Trophoblast cell (in vitro differentiated cells and primary cell): Measurements from ENCODE around the gene IDH3G.

Experiments used
- DNase-seq, 2 donors: peaks; one replicate each; pipeline ENCODE4 v3.0.0-alpha.2; 2016
- H2AFZ ChIP-seq: 2 replicates; pipeline ENCODE4 v1.6.1; 2013; ENCODE audit warnings: low read length, moderate library complexity, mild to moderate bottlenecking; ENCODE audit not compliant: insufficient read depth, poor library complexity
- H2AK5ac ChIP-seq: 2 replicates; pipeline ENCODE4 v1.6.1; 2013; ENCODE audit warnings: mild to moderate bottlenecking, low read length
- H2BK120ac ChIP-seq: 2 replicates; pipeline ENCODE4 v1.6.1; 2013; ENCODE audit warnings: low read length, mild to moderate bottlenecking, moderate library complexity; ENCODE audit not compliant: insufficient read depth, poor library complexity
- H2BK12ac ChIP-seq: 2 replicates; pipeline ENCODE4 v1.6.1; 2013; ENCODE audit warnings: mild to moderate bottlenecking, low read length, moderate library complexity
- H2BK5ac ChIP-seq: 2 replicates; pipeline ENCODE4 v1.6.1; 2013; ENCODE audit warnings: low read length, low read depth, moderate library complexity, mild to moderate bottlenecking; ENCODE audit not compliant: poor library complexity
- H3K14ac ChIP-seq: 2 replicates; pipeline ENCODE4 v1.6.1; 2013; ENCODE audit warnings: mild to moderate bottlenecking, low read length
- H3K18ac ChIP-seq: 2 replicates; pipeline ENCODE4 v1.6.1; 2013; ENCODE audit warnings: mild to moderate bottlenecking, low read length
- H3K23ac ChIP-seq: 2 replicates; pipeline ENCODE4 v1.6.1; 2013; ENCODE audit warnings: low read length
- H3K27ac ChIP-seq: 2 replicates; pipeline ENCODE4 v1.5.1; 2013; ENCODE audit warnings: low read depth, mild to moderate bottlenecking, inconsistent platforms, low read length, moderate library complexity
- H3K27me3 ChIP-seq: 2 replicates; pipeline ENCODE4 v1.6.1; 2013; ENCODE audit warnings: inconsistent platforms, mild to moderate bottlenecking, low read length, moderate library complexity; ENCODE audit not compliant: insufficient read depth
- H3K36me3 ChIP-seq, 2 experiments: 1 replicate in 1 of 2; 2 replicates in 1 of 2; pipeline ENCODE4 v1.6.1; 2013; ENCODE audit warnings: low read length in 2 of 2, mild to moderate bottlenecking in 2 of 2, moderate library complexity in 1 of 2; ENCODE audit not compliant: insufficient read depth in 2 of 2, control insufficient read depth in 1 of 2
- H3K4ac ChIP-seq: 2 replicates; pipeline ENCODE4 v1.6.1; 2013; ENCODE audit warnings: low read depth, mild to moderate bottlenecking, low read length, moderate library complexity
- H3K4me1 ChIP-seq, 2 experiments: 1 replicate in 1 of 2; 2 replicates in 1 of 2; pipeline ENCODE4 v1.6.1; 2013; ENCODE audit warnings: low read length in 2 of 2, mild to moderate bottlenecking in 2 of 2, moderate library complexity in 1 of 2; ENCODE audit not compliant: insufficient read depth in 2 of 2, control insufficient read depth in 1 of 2
- H3K4me2 ChIP-seq: 2 replicates; pipeline ENCODE4 v1.6.1; 2013; ENCODE audit warnings: inconsistent platforms, mild to moderate bottlenecking, low read length, moderate library complexity
- H3K4me3 ChIP-seq: 2 replicates; pipeline ENCODE4 v1.5.1; 2013; ENCODE audit warnings: mild to moderate bottlenecking, low read depth, low read length, inconsistent platforms
- H3K79me1 ChIP-seq: one replicate; pipeline ENCODE4 v1.6.1; 2013; ENCODE audit warnings: low read length
- H3K79me2 ChIP-seq: 2 replicates; pipeline ENCODE4 v1.6.1; 2013; ENCODE audit warnings: low read length, mild to moderate bottlenecking; ENCODE audit not compliant: control insufficient read depth, insufficient read depth, poor library complexity
- H3K9ac ChIP-seq: 2 replicates; pipeline ENCODE4 v1.6.1; 2013; ENCODE audit warnings: mild to moderate bottlenecking, low read length
- H3K9me3 ChIP-seq: 2 replicates; pipeline ENCODE4 v1.6.1; 2013; ENCODE audit warnings: low read depth, mild to moderate bottlenecking, control low read depth, inconsistent platforms, low read length; ENCODE audit not compliant: insufficient read depth
- H4K12ac ChIP-seq: 2 replicates; pipeline ENCODE4 v1.6.1; 2013; ENCODE audit warnings: low read depth, mild to moderate bottlenecking, low read length, moderate library complexity
- H4K8ac ChIP-seq: 2 replicates; pipeline ENCODE4 v1.6.1; 2013; ENCODE audit warnings: low read depth, mild to moderate bottlenecking, low read length, moderate library complexity
- H4K91ac ChIP-seq: one replicate; pipeline ENCODE4 v1.6.1; 2013; ENCODE audit warnings: low read depth, mild to moderate bottlenecking, low read length, moderate library complexity
- WGBS: extraction: QIAGEN DNeasy Blood & Tissue Kit; methylation state at CpG from one replicate; pipeline ENCODE4 v1.1.7; 2013; ENCODE audit warnings: missing lambda C conversion rate; ENCODE audit not compliant: insufficient read length, insufficient coverage; ENCODE audit errors: extremely low coverage; 5-methylcytosine and 5-hydroxymethylcytosine counted together

IDH3G gene

GRCh38 chrX:153772316-153773217, 21.6 kb downstream of the IDH3G start:
- Histone ChIP-seq H2AK5ac (no peak overlapping the region), H3K27me3 (no peaks in the 10 kb centered on the region), H3K14ac (no peak overlapping the region), H3K9me3 (peaks cover 3% of the 10 kb centered on the region), H3K23ac (no peak overlapping the region), H4K12ac (no peak overlapping the region), H3K79me2 (no peaks in the 10 kb centered on the region), H3K4ac (no peak overlapping the region), H2BK120ac (no peak overlapping the region), H3K36me3 (no peaks in the 10 kb centered on the region), H4K8ac (no peak overlapping the region), H3K4me2 (no peak overlapping the region), H2BK5ac (no peak overlapping the region), H2BK12ac (no peak overlapping the region), H3K18ac (no peak overlapping the region), H3K79me1 (no peaks in the 10 kb centered on the region), H3K9ac (no peak overlapping the region), H3K4me3 (no peak overlapping the region), H4K91ac (no peak overlapping the region), H3K27ac (no peak overlapping the region), H3K4me1 (no peaks in the 10 kb centered on the region), H2AFZ (no peak overlapping the region)
- WGBS: no CpG with 5 or more reads among the region's 21 CpGs
- DNase-seq: no peak

DNA sequence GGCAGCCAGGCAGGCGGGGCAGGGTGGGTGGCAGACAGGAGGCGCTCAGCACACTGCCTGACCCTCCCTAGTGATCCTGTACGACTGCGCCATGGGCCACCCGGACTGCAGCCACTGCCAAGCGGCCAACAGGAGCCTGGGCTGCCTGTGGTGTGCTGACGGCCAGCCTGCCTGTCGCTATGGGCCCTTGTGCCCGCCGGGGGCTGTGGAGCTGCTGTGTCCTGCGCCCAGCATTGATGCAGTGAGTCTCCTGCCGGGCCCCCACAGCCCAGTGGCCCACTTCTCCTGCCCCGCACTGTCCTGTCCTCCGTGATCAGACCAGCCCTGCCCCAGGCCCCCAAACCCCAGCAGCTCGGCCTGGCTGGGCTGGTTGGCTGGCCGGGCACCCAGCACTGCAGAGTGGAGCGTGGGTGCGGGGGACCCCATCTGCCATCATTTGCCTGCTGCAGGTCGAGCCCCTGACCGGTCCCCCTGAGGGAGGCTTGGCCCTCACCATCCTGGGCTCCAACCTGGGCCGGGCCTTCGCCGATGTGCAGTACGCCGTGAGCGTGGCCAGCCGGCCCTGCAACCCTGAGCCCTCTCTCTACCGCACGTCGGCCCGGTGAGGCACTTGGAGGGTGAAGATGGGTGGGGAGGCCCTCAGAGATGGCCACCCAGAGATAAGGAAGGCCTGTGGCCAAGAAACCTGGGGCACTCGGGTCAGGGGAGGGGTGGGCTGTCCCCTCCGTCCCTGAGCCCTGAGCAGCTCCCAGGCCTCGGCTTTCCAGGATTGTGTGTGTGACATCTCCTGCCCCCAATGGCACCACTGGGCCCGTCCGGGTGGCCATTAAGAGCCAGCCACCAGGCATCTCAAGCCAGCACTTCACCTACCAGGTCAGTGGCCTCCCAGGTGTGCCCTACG, 22.5 kb downstream of the IDH3G start:
- Histone ChIP-seq H3K4me3 (no peak overlapping the region), H3K14ac (no peak overlapping the region), H3K79me1 (no peaks in the 10 kb centered on the region), H2BK120ac (no peak overlapping the region), H4K12ac (no peak overlapping the region), H3K18ac (no peak overlapping the region), H3K79me2 (no peaks in the 10 kb centered on the region), H2BK12ac (no peak overlapping the region), H3K23ac (no peak overlapping the region), H3K9ac (no peak overlapping the region), H2AK5ac (no peak overlapping the region), H4K8ac (no peak overlapping the region), H3K9me3 (peaks cover 3% of the 10 kb centered on the region), H3K27me3 (no peaks in the 10 kb centered on the region), H3K36me3 (no peaks in the 10 kb centered on the region), H3K4me1 (no peaks in the 10 kb centered on the region), H3K27ac (no peak overlapping the region), H3K4ac (no peak overlapping the region), H2BK5ac (no peak overlapping the region), H3K4me2 (no peak overlapping the region), H4K91ac (no peak overlapping the region), H2AFZ (no peak overlapping the region)
- WGBS: no CpG with 5 or more reads among the region's 37 CpGs
- no peak for DNase-seq

GRCh38 chrX:153770601-153771414, 23.4 kb downstream of the IDH3G start:
- WGBS: no CpG with 5 or more reads among the region's 18 CpGs
- Histone ChIP-seq H3K79me2 (no peaks in the 10 kb centered on the region), H3K79me1 (no peaks in the 10 kb centered on the region), H4K12ac (no peak overlapping the region), H3K4me1 (no peaks in the 10 kb centered on the region), H2BK5ac (no peak overlapping the region), H3K27ac (no peak overlapping the region), H3K36me3 (no peaks in the 10 kb centered on the region), H3K27me3 (no peaks in the 10 kb centered on the region), H2AFZ (no peak overlapping the region), H3K4ac (no peak overlapping the region), H3K9me3 (peaks cover 2% of the 10 kb centered on the region), H2BK120ac (no peak overlapping the region), H2AK5ac (no peak overlapping the region), H3K14ac (no peak overlapping the region), H4K8ac (no peak overlapping the region), H3K23ac (no peak overlapping the region), H4K91ac (no peak overlapping the region), H3K4me3 (no peak overlapping the region), H3K4me2 (no peak overlapping the region), H3K9ac (no peak overlapping the region), H2BK12ac (no peak overlapping the region), H3K18ac (no peak overlapping the region)
- DNase-seq: no peak
